ENCODE results near the gene HSD11B1.

Gene HSD11B1

DNA sequence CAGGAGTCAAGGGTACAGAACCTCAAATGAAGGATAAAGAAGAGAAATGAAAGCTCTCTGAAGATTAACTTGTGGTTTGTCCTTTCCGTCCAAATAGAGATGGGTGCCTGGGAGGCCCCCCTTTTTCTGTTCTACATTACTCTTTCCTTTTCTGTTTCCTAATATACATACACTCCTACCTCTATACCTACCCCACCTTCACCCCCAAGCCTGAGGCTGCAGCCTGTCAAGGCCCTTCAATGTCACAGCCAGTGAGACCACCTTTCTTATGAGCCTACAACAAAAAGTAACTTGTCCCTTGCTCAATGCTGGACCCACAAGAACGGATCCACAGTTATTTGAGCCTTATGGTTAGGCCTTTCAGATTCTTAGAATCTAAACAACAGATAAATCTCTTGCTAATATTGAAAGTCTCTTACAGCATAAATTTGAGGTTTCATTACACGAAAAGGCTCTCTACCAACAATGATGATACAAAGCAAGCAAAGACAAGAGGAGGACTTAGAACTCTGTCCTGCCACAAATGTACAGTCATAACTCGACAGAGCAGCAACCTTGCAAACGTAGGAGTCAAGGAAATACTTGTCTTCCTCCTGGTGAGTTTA is 47.1 kb downstream of the HSD11B1 start:
- Histone ChIP-seq H3K4me3 (ENCODE audit: low read length in 2 of 2) (peak overlapping the region in 1 of 2 donors; percentile 9), H3K27ac (ENCODE audit: low read depth in 2 of 2, low read length in 2 of 2) (peak overlapping the region in 1 of 2 donors; percentile 40)

DNA sequence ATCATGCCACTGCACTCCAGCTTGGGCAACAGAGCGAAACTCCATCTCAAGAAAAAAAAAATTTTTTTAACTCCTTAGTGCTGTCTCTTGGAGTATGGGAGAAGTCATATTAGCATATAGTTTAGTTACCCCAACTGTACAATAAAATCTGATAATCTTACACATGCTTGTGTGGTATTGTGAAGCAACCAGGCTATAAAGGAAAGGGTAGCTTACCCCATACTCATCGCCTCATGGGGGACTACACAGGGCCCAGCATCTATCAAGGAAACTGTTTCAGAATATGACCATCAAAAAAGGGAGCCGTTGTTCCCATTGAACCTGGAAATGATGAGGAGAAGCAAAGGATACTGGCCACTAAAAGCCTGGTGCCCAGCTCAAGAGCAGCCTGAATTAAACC is 48.2 kb downstream of the HSD11B1 start:
- H3K9ac ChIP-seq (ENCODE audit: low read depth in 1 of 2, low read length in 2 of 2) = no peak overlapping the region
- H3K4me1 ChIP-seq (ENCODE audit: control insufficient read depth in 2 of 2, insufficient read depth in 2 of 2, low read length in 2 of 2) = peaks cover 3 to 16% of the 10 kb centered on the region in 2 donors
- H3K9me3 ChIP-seq (ENCODE audit: control insufficient read depth in 2 of 2, low read length in 2 of 2) = no peaks in the 10 kb centered on the region
- no peak overlapping the region for H3K4me3 ChIP-seq (ENCODE audit: low read length in 2 of 2)
- no peaks in the 10 kb centered on the region for H3K27me3 ChIP-seq (ENCODE audit: control insufficient read depth in 2 of 2, insufficient read depth in 2 of 2, low read length in 2 of 2)
- H3K27ac ChIP-seq (ENCODE audit: low read depth in 2 of 2, low read length in 2 of 2) = no peak overlapping the region
- no peaks in the 10 kb centered on the region for H3K36me3 ChIP-seq (ENCODE audit: control insufficient read depth in 2 of 2, insufficient read depth in 2 of 2, low read length in 2 of 2)

More for the DNA sequence above, 47.1 kb downstream of the HSD11B1 start:
- Histone ChIP-seq H3K36me3 (ENCODE audit: control insufficient read depth in 2 of 2, insufficient read depth in 2 of 2, low read length in 2 of 2) (no peaks in the 10 kb centered on the region), H3K4me1 (ENCODE audit: control insufficient read depth in 2 of 2, insufficient read depth in 2 of 2, low read length in 2 of 2) (peaks cover 5 to 21% of the 10 kb centered on the region in 2 donors), H3K27me3 (ENCODE audit: control insufficient read depth in 2 of 2, insufficient read depth in 2 of 2, low read length in 2 of 2) (no peaks in the 10 kb centered on the region), H3K9me3 (ENCODE audit: control insufficient read depth in 2 of 2, low read length in 2 of 2) (no peaks in the 10 kb centered on the region), H3K9ac (ENCODE audit: low read depth in 1 of 2, low read length in 2 of 2) (no peak overlapping the region)

DNA sequence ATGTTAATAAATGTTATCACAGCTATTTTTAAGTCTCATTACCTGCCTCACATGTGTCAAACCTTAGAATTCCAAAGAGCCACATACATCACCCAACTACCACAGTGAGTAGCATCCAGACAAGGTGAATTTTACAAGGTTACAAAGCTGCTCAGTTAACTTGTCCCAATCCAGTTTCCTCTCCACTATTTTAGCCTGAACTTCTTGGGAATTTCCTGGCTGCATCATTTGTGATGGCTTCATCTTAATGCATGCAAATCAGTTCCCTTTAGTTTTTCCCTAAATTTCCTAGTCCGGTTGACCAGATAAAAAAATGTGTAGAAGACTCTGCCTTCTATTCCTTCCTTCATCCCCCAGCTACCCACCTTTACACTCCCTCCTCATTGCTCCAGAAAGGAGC is 50.6 kb downstream of the HSD11B1 start:
- H3K27me3 ChIP-seq (ENCODE audit: control insufficient read depth in 2 of 2, insufficient read depth in 2 of 2, low read length in 2 of 2) = no peaks in the 10 kb centered on the region
- H3K27ac ChIP-seq (ENCODE audit: low read depth in 2 of 2, low read length in 2 of 2) = peak overlapping the region in 1 of 2 donors; percentile 84
- H3K9ac ChIP-seq (ENCODE audit: low read depth in 1 of 2, low read length in 2 of 2) = no peak overlapping the region
- H3K36me3 ChIP-seq (ENCODE audit: control insufficient read depth in 2 of 2, insufficient read depth in 2 of 2, low read length in 2 of 2) = peaks cover 0 to 6% of the 10 kb centered on the region in 2 donors
- peaks cover 0 to 16% of the 10 kb centered on the region in 2 donors for H3K4me1 ChIP-seq (ENCODE audit: control insufficient read depth in 2 of 2, insufficient read depth in 2 of 2, low read length in 2 of 2)
- peak overlapping the region in 1 of 2 donors; percentile 42 for H3K4me3 ChIP-seq (ENCODE audit: low read length in 2 of 2)
- no peaks in the 10 kb centered on the region for H3K9me3 ChIP-seq (ENCODE audit: control insufficient read depth in 2 of 2, low read length in 2 of 2)

DNA sequence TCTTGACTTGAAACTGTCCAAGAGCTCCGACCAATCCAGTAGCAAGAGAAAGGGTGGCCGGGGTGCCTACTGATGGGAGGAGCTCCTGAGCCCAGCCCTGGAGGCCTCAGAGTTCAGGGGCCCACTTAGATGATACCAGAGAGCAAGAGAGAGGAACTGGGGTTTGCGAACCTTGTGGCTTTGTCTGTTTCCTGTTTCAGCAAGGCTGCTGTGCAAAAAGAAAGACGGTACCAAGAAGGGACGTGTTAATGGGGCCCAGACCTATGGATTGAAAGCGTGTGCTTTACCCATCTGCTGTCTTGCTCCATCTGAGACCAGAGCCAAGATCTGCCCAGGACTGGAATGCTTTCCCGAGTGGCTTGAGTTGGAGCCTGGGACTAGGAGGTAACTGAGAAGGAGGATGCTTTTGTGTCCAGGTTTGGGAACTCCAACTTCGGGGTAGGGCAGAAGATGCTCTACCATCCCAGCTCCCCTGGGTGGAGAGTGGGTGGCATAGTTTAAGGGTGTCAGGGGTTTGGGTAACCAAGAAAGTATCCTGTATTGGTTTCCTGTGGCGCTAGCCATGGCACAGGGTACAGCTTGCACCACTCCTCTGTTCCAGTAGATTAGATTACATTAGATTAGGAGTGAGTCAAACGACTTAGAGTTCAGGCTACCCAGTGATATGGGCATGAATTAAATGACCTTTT is 51.4 kb downstream of the HSD11B1 start, which contains the start of gene TRAF3IP3:
TRAF3IP3 (plus strand) TSS at position 128 of the 689 bp plus-strand sequence. CDS start 3,987 bp downstream, outside the sequence.
- Histone ChIP-seq H3K4me1 (ENCODE audit: control insufficient read depth in 2 of 2, insufficient read depth in 2 of 2, low read length in 2 of 2) (peaks cover 0 to 16% of the 10 kb centered on the region in 2 donors), H3K9me3 (ENCODE audit: control insufficient read depth in 2 of 2, low read length in 2 of 2) (no peaks in the 10 kb centered on the region), H3K36me3 (ENCODE audit: control insufficient read depth in 2 of 2, insufficient read depth in 2 of 2, low read length in 2 of 2) (peaks cover 0 to 7% of the 10 kb centered on the region in 2 donors), H3K4me3 (ENCODE audit: low read length in 2 of 2) (peak within 1 kb of the TSS; percentile 32 to 75), H3K27me3 (ENCODE audit: control insufficient read depth in 2 of 2, insufficient read depth in 2 of 2, low read length in 2 of 2) (no peaks in the 10 kb centered on the region), H3K9ac (ENCODE audit: low read depth in 1 of 2, low read length in 2 of 2) (peak within 1 kb of the TSS in 1 of 2 donors; percentile 48), H3K27ac (ENCODE audit: low read depth in 2 of 2, low read length in 2 of 2) (peak within 1 kb of the TSS; percentile 60 to 84)

DNA sequence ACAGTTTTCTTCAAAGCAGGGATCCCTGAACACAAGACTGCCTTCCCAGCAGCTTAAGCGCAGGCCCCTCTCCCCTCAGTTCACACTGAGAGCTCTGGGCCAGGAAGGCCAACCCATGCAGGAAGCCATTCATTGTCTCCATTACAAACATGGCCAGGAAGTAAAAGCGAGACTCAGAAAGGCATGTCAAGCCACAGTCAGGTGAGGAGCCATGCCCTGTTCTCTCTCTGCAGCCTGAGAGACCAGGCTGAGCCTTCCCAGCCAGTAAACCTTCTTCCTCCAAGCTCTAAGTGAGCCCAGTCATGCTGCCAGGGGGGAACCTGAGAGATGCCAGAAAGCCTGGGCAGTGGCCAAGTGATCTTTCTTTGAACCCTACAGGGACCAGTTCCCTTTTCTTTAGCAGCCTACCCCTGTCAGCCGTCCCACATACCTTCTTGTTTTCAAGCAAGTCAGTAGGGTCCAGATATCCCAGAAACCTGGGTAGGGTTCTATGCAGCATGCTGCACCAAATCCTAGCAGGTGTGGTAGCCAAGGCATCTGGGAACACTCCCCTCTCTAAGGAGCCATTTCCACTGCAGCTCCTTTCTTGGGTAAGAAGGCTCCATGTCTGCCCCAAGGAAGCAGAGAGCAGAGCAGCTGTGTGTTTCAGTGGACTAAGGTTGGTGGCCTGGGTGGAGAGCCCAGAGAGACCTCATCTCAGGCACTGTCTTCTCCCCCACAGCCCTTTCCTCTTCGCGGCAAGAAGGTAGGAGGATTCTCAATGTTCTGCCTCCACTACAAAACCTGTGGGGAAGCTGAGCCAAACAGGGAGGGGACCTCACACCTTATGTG is 52.2 kb downstream of the HSD11B1 start:
- Histone ChIP-seq H3K4me1 (ENCODE audit: control insufficient read depth in 2 of 2, insufficient read depth in 2 of 2, low read length in 2 of 2) (peaks cover 0 to 15% of the 10 kb centered on the region in 2 donors), H3K9me3 (ENCODE audit: control insufficient read depth in 2 of 2, low read length in 2 of 2) (no peaks in the 10 kb centered on the region), H3K27me3 (ENCODE audit: control insufficient read depth in 2 of 2, insufficient read depth in 2 of 2, low read length in 2 of 2) (no peaks in the 10 kb centered on the region), H3K4me3 (ENCODE audit: low read length in 2 of 2) (peak overlapping the region; percentile 32 to 75), H3K9ac (ENCODE audit: low read depth in 1 of 2, low read length in 2 of 2) (peak overlapping the region in 1 of 2 donors; percentile 48), H3K27ac (ENCODE audit: low read depth in 2 of 2, low read length in 2 of 2) (peak overlapping the region; percentile 60 to 84), H3K36me3 (ENCODE audit: control insufficient read depth in 2 of 2, insufficient read depth in 2 of 2, low read length in 2 of 2) (peaks cover 0 to 7% of the 10 kb centered on the region in 2 donors)

DNA sequence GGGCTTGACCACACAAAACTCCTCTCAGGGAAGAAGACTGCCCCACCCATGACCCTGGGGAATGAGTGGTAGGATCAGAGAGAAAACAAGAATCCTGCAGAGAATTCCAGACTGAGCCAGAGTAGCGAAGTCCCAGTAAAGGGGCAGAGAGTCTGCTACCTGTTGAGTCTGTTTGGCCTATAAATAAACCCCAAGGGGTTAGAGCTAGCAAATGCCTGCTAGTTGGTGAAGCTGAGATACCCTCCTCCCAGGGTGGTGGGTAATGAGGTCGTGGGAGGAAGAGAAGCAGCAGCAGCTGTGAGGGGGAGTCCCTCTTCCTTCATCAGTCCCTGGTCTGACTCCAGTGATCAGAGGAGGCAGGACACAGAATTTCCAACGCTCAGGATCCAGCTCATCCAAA is 53.8 kb downstream of the HSD11B1 start:
- peaks cover 0 to 12% of the 10 kb centered on the region in 2 donors for H3K4me1 ChIP-seq (ENCODE audit: control insufficient read depth in 2 of 2, insufficient read depth in 2 of 2, low read length in 2 of 2)
- no peak overlapping the region for H3K27ac ChIP-seq (ENCODE audit: low read depth in 2 of 2, low read length in 2 of 2)
- H3K9me3 ChIP-seq (ENCODE audit: control insufficient read depth in 2 of 2, low read length in 2 of 2) = no peaks in the 10 kb centered on the region
- H3K4me3 ChIP-seq (ENCODE audit: low read length in 2 of 2) = peak overlapping the region in 1 of 2 donors; percentile 75
- H3K9ac ChIP-seq (ENCODE audit: low read depth in 1 of 2, low read length in 2 of 2) = peak overlapping the region in 1 of 2 donors; percentile 43
- peaks cover 0 to 11% of the 10 kb centered on the region in 2 donors for H3K36me3 ChIP-seq (ENCODE audit: control insufficient read depth in 2 of 2, insufficient read depth in 2 of 2, low read length in 2 of 2)
- H3K27me3 ChIP-seq (ENCODE audit: control insufficient read depth in 2 of 2, insufficient read depth in 2 of 2, low read length in 2 of 2) = no peaks in the 10 kb centered on the region

DNA sequence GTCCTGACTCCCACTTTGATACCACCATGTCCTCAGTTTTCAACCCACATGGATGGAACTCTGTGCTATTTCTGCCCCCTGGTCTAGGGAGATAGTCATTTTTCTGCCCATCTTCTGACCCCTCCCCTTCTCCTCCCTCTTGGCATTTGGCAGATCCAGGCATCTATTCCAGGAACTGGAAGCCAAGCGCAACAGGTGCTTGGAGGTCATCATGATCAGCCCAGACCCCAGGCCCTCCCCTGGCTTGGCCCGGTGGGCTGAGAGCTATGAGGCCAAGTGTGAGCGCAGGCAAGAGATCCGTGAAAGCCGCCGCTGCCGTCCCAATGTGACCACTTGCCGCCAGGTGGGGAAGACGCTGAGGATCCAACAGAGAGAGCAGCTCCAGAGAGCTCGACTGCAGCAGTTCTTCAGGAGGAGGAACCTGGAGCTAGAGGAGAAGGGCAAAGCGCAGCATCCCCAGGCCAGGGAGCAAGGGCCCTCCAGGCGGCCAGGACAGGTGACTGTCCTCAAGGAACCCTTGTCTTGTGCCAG is 55.2 kb downstream of the HSD11B1 start:
- H3K27me3 ChIP-seq (ENCODE audit: control insufficient read depth in 2 of 2, insufficient read depth in 2 of 2, low read length in 2 of 2) = no peaks in the 10 kb centered on the region
- H3K4me1 ChIP-seq (ENCODE audit: control insufficient read depth in 2 of 2, insufficient read depth in 2 of 2, low read length in 2 of 2) = peaks cover 0 to 12% of the 10 kb centered on the region in 2 donors
- H3K9ac ChIP-seq (ENCODE audit: low read depth in 1 of 2, low read length in 2 of 2) = no peak overlapping the region
- no peak overlapping the region for H3K27ac ChIP-seq (ENCODE audit: low read depth in 2 of 2, low read length in 2 of 2)
- H3K36me3 ChIP-seq (ENCODE audit: control insufficient read depth in 2 of 2, insufficient read depth in 2 of 2, low read length in 2 of 2) = peaks cover 0 to 15% of the 10 kb centered on the region in 2 donors
- H3K9me3 ChIP-seq (ENCODE audit: control insufficient read depth in 2 of 2, low read length in 2 of 2) = no peaks in the 10 kb centered on the region
- no peak overlapping the region for H3K4me3 ChIP-seq (ENCODE audit: low read length in 2 of 2)

DNA sequence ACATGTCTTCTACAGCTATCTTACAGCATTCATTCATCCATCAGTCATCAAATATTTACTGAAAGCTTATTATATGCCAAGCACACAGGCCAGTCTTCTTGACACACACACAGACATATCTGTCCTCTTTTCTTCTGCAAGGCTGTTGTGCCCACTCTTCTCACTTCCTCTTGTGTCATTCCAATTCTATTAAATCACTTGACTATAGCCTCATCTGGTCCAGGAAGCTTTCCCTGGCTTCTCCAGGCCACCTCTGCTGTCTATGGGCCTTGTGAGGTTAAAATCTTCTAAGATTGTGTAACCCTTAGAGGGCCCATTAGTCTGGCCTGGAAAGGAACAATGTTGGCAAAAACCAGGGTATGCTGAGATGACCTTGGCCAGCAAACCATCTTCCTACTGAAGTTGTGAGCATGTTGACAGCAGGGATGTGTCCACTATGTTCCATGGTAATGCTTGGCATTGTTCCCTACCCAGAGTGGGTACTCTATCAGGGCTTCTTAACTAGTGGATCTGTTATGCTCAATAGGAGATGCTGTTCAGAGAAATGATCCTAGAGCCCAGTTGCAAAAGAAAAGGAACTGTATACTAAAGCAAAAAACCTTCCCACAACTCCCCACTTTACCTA is 56.5 kb downstream of the HSD11B1 start:
- no peak overlapping the region for H3K9ac ChIP-seq (ENCODE audit: low read depth in 1 of 2, low read length in 2 of 2)
- H3K9me3 ChIP-seq (ENCODE audit: control insufficient read depth in 2 of 2, low read length in 2 of 2) = no peaks in the 10 kb centered on the region
- no peak overlapping the region for H3K27ac ChIP-seq (ENCODE audit: low read depth in 2 of 2, low read length in 2 of 2)
- peaks cover 0 to 6% of the 10 kb centered on the region in 2 donors for H3K4me1 ChIP-seq (ENCODE audit: control insufficient read depth in 2 of 2, insufficient read depth in 2 of 2, low read length in 2 of 2)
- peaks cover 0 to 15% of the 10 kb centered on the region in 2 donors for H3K36me3 ChIP-seq (ENCODE audit: control insufficient read depth in 2 of 2, insufficient read depth in 2 of 2, low read length in 2 of 2)
- no peaks in the 10 kb centered on the region for H3K27me3 ChIP-seq (ENCODE audit: control insufficient read depth in 2 of 2, insufficient read depth in 2 of 2, low read length in 2 of 2)
- H3K4me3 ChIP-seq (ENCODE audit: low read length in 2 of 2) = no peak overlapping the region

DNA sequence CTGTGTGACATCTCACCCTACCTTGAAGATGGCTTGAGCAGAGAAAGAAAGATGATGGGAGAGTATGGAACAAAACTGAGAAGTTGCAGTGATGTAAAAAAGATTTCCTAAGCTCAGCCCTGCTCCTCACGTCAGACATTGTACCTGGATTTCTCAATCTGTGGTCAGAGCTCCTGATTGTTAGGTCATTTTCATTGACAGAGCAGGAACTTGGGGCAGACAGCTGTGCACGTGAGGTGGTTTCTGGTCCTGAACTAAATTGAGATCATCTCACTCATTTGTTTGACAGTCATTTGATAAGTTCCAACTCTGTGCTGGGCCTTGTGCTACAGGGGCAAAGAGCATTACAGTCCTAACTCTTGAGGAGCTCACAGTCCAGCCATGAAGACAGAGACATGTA is 61.4 kb downstream of the HSD11B1 start:
- Histone ChIP-seq H3K9ac (ENCODE audit: low read depth in 1 of 2, low read length in 2 of 2) (no peak overlapping the region), H3K36me3 (ENCODE audit: control insufficient read depth in 2 of 2, insufficient read depth in 2 of 2, low read length in 2 of 2) (peaks cover 0 to 8% of the 10 kb centered on the region in 2 donors), H3K4me1 (ENCODE audit: control insufficient read depth in 2 of 2, insufficient read depth in 2 of 2, low read length in 2 of 2) (peaks cover 4 to 14% of the 10 kb centered on the region in 2 donors), H3K27ac (ENCODE audit: low read depth in 2 of 2, low read length in 2 of 2) (no peak overlapping the region), H3K9me3 (ENCODE audit: control insufficient read depth in 2 of 2, low read length in 2 of 2) (no peaks in the 10 kb centered on the region), H3K4me3 (ENCODE audit: low read length in 2 of 2) (no peak overlapping the region), H3K27me3 (ENCODE audit: control insufficient read depth in 2 of 2, insufficient read depth in 2 of 2, low read length in 2 of 2) (no peaks in the 10 kb centered on the region)
